OCI-LY7 (cell line): Measurements from ENCODE around the gene CCDC182.

Experiments
- EZH2phosphoT487 ChIP-seq: fragments of 200-600 bp; sonication (generic); IDR thresholded peaks from 2 replicates; pipeline ENCODE4 v1.6.1; 2018; ENCODE audit warnings: low read depth, borderline replicate concordance, mild to moderate bottlenecking, mixed run types, antibody characterized with exemption, low read length, moderate library complexity, mixed read lengths
- TF ChIP-seq, protein P1 (sequence below): fragments of 200-600 bp; sonication (generic); conservative IDR thresholded peaks from 2 replicates; pipeline ENCODE4 v1.5.1; 2014; ENCODE audit warnings: mild to moderate bottlenecking, antibody characterized with exemption, low read length, moderate library complexity, mixed read lengths

DNA sequence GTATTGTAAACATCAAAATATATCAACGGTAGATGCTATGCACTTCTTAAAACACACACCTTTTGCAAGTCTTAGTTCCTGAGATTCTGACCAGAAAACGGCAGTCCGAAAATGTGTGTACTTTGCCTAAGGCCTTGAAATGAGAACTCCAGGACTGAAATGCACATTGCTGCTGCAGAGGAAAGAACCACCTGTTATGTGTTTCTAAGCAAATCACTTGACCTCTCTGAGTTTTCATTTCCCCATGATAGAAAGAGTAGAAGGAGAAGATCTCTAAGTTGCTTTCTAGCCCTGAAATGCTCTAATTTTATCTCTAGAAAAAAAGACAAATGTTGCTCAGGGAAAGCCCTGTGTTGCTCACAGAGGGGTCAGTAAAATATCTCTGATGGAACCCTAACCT lies 9.9 kb downstream of the CCDC182 start:
- TF ChIP-seq, protein P1, sequence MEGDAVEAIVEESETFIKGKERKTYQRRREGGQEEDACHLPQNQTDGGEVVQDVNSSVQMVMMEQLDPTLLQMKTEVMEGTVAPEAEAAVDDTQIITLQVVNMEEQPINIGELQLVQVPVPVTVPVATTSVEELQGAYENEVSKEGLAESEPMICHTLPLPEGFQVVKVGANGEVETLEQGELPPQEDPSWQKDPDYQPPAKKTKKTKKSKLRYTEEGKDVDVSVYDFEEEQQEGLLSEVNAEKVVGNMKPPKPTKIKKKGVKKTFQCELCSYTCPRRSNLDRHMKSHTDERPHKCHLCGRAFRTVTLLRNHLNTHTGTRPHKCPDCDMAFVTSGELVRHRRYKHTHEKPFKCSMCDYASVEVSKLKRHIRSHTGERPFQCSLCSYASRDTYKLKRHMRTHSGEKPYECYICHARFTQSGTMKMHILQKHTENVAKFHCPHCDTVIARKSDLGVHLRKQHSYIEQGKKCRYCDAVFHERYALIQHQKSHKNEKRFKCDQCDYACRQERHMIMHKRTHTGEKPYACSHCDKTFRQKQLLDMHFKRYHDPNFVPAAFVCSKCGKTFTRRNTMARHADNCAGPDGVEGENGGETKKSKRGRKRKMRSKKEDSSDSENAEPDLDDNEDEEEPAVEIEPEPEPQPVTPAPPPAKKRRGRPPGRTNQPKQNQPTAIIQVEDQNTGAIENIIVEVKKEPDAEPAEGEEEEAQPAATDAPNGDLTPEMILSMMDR, result no peak
- TF ChIP-seq EZH2phosphoT487, result no peak
